ENCODE data around the gene SLC41A1.
A peak's percentile ranks its signal among the peaks of the same experiment; 100 is the strongest.

The SLC41A1 gene

DNA sequence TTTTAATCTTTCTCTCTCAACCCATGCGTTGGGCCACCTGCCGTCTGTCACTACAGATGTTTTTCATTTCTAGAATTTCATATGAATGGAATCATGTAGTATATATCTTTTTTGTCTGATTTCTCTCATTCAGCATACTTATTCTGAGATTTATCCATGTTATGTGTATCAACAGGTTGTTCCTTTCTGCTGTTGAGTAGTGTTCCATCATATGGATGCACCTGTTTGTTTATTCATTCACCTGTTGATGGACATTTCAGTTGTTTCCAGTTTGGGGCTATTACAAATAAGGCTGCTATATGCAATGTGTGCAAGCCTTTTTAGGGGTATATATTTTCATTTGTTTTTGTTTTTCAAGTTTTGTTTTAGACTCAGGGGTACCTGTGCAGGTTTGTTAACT, 9.4 kb upstream of the SLC41A1 start:
- DNase-seq (ENCODE audit: low spot score), result no peak

DNA sequence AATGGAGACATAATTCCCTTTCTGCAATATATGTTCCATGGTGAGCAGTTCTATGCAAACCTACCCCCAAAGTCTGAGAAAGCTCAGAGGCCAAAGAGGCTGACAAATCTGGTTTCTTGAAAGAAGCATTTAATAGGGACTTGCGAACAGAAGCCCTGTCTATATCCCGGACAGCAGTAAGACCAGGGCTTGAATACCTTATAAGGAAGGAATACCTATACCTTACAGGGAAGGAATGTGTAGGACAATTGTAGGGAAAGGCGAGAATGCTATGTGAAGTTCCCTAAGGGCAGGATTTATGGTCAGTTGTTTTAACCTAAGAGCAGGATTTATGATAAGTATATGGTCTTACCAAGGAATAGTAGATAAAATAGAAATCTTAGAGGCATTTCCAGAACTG, 5.0 kb upstream of the SLC41A1 start:
- DNase-seq (ENCODE audit: low spot score), result no peak

DNA sequence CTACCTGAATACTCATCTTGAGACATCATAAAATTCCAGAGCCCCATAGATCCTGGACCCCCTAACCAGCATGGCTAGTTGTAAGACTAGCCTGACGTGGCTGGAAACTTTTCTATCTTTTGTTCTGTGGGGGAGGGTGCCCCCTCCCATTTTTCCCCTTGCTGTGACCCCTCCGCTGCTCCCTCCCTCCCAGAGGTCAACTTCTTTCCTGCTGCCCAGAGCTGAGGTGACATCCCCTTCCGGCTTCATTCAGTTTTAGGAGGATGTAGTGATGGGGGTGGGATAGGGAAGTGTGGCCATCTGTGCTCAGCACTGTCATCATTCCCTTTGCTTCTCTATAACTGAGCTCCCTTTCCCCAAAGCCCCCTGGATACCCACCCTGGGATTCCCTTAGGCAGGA, 4.4 kb upstream of the SLC41A1 start:
- no peak for DNase-seq (ENCODE audit: low spot score)

DNA sequence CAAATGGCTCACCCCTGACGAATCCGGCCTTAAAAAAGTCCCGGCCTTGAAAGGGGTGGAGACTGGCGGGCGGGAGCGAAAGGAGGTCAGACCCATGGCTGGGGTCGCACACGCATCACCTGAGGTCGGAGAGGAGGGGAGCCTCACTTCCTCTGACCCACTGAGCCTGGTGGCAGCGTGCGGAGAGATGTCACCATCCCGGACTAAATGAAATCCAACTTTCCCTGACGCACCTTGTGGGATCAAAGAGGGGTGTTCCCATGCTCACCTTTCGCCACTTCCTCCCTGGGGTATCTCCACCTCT, 709 bp upstream of the SLC41A1 start:
- DNase-seq (ENCODE audit: low spot score), result no peak

DNA sequence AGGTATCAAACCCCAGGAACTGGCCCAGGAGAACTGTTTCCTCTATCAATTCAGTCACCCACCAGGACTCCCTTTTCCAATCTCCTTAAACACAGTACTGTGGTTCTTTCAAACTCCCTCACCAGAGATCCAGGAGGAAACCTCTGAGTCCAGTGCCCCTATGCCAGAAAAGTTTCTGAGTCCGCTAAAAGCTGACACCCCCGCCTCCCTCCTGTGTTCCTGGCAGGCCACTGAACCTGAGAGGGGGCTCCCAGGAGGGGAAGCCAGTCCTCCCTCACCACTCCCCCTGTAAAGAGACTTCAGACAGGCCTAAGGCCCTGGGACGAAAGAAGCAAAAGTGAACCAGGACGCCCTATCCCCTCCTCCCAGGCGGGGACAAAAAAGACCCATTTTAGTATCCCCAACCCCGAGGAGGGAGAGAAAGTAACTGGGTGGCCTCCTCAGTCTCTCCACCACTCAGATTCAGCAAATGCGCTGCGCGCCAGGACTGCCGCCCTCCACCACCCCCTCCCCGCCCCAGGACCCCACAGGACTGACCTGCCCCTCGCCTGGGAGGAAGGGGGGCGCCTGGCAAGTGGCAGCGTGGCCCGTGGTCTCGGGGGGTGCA, 624 bp downstream of the SLC41A1 start:
- peak; percentile 31 for DNase-seq (ENCODE audit: low spot score)

DNA sequence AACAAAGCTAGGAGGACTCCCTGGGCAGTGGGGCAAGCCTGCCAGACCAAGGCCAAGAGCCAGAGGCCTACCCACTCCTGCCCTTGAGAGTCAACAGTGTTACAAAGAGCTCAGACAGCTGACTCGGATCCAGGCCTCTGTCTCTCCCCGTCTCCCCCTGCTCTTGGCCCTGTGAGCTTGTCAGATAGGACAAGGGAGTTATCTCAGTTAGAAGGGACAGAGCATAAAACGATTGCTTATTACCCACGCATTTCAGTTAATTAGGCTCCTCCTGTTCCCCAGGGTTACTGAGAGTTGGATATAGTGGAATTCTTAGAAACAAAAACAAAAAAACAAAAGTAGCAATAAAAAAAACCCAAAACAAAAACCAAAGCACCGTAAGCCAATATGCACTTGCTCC, 1.3 kb downstream of the SLC41A1 start:
- peak; percentile 56 for DNase-seq (ENCODE audit: low spot score)

DNA sequence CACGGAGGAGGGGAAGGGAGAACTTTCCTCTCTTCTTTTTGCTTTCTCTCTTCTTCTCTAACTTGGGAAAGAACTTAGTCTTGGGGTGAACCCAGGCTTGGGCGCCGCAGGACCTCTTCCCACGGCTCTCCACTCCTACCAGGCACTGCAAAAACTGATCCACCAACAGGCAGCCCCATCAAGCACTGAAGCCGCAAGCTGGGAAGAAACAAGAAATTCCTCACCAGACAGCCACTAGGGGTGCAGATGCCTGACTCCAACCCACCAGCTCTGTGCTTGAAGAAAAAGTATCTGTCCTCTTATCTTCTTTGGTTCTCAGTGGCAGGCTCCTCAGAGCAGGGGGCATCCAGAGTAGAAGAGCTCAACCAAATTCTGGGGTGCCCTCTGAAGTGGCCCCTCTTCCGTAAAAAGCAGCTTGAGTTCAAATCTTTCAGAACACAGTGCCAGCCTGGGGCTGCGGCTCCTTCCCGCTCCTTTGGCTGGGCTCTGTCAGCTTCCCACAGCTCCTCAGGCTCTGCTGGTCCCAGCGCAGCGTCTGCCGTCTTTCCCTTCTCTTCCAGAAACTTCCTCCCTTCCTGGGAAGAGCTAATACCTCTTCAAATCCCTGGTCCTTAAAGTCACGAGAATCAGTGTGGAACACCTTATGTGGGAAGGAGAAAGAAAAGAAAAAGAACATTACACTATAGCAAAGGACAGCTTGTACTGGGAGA, 2.4 kb downstream of the SLC41A1 start:
- DNase-seq (ENCODE audit: low spot score), result peak; percentile 69

DNA sequence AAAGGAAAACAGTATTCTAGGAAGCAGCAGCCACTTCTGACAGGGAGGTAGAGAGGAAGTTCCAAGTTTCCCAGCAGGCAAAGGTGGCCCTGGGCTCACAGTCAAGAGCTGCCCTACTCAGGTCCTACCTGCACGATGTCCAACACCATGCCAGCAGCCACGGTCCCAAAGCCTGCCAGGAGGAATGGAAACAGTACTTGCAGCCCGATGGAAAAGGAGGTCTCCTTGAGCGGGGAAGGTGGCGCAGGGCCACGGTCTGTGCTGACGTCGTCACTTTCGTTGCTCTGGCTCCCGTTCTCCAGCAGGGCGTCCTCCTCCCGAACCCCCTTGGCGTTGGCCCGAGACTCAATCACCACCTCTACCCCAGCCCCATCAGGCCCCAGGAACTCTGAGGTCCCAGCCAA, 3.1 kb downstream of the SLC41A1 start:
- DNase-seq (ENCODE audit: low spot score), result peak; percentile 71

DNA sequence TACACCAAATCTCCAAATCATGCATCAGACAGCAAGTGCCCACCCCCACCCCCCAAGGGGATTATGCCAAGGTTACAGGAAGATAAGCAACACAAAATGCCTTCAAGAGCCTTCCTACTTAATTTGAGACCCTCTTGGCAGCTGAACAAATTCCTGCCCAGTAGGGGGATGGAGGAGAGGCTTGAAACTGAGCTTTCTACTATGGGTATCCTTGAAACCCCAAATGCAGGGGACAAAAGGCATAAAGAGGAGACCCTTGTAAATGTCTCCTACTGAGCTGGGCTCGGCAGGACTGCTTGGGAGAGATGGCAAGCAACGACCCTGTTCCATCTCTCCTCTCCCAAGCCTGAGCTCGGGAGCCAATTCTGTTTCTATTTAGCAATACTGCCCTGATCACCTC, 3.5 kb downstream of the SLC41A1 start:
- DNase-seq (ENCODE audit: low spot score), result no peak

DNA sequence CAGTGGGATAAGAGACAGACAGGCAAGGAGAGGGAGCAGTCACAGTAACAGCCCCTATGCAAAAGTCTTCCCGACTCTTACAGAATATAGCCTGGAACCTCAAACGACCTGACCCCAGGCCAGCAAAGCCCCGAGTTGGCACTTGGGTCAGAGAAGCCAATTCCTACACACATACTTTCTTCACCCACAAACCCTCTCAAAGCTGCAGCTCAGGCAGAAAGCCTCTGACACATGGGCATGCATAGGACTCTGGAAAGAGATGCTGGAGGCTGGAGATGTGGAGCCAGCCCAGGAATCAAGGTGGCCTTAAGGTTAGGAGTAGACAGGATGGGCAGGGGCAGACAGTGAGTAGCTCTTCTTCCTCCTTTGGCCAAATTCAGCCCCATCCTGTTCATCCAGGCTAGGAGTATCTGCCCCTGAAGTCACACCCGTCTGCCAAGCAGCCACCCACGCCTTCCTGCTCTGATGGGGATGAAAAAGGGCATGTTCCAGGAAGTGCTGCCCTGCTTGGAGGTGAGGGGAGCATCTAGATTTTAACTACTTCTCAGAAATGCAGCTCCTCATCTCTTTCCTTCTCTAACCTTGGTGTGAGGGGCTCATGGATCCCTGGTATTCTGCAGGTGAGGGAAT, 7.8 kb downstream of the SLC41A1 start:
- DNase-seq (ENCODE audit: low spot score), result no peak

DNA sequence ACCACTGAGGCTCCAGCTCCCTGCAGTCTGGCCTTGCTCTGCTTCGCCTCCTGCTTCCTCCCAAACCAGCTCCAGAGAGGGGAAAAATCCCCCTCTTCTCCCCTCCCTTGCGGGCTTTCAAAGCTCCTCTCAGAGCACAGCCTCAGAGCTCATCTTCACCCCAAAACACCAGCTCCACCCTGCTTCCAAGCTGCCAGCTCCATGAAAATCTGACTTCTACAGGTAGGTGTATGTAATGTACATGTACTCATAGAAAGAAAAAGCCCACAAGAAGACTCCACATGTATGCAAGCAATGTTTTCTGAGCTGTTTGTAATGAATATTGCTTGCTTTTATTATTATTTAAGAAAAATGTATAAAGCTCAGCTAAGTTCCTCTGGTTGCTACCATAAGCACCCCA, 8.4 kb downstream of the SLC41A1 start:
- no peak for DNase-seq (ENCODE audit: low spot score)

DNA sequence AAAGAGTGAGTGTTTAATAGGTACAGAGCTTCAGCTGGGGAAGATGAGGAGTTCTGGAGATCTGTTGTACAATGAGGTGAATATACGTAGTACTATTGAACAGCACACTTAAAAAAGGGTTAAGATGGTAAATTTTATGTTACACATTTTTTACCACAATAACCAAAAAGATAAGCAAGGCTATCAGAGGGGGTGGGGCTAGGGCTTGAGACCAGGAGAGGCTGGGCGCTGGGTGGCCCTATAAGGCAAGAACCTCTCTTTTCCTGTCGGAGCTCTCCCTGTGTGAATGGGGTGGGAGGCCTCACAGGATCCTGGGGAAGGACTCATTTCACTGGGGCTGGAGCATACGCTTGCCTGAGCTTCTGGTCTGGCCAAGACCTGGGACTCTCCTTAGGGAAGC, 9.0 kb downstream of the SLC41A1 start:
- no peak for DNase-seq (ENCODE audit: low spot score)

DNA sequence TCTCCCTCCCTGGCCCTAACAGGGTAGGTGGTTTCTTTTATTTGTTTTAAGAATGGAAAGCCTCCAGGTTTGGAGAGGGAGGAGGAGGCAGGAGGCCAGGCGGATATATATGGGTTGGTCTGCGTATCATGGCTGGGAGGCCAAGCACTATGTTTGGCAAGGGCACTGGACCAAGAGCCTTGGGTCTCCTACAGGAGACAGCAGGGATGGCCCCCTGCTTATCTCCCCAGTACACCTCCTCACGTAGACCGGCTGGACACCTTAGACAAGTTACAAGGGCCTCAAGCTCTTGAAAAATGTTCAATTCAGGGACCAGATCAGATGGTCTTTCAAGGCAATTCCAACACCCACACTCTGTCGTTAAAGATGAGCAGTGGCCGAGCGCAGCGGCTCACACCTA, 10.9 kb downstream of the SLC41A1 start:
- DNase-seq (ENCODE audit: low spot score), result no peak

DNA sequence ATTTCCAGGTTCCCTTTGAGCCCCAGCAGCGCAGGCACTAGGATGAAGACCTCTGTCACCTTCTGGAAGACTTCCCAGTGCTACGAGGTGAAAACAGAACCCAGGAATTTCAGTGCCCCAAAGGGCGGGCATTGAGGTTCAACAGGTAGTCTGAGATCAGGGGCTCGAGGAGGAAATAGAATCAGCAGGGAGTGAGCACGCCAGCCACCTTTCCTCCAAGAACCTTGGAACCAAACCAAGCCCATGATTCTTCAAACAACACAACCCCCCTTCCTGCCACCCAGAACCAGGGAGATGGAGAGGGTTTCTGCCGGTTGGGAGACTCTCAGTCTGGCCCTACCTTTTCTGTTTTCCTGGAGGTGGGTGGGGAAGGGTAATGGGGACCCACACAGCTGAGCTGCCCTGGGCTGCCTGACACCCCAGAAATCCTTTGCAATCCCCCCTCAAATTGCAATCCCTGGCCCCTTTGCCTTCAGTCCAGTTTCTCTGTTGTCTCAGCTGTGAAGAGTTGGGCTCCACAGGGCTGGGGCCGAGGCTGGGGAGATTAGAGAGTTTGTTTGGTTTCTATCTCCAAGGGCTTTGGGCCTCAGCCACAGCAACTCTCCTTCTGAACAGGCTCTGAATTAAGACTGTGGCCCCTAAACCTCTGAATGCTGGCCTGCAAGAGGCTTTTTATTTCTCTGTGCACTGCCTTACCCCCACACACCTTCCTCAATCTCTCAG, 11.9 kb downstream of the SLC41A1 start:
- DNase-seq (ENCODE audit: low spot score), result no peak

DNA sequence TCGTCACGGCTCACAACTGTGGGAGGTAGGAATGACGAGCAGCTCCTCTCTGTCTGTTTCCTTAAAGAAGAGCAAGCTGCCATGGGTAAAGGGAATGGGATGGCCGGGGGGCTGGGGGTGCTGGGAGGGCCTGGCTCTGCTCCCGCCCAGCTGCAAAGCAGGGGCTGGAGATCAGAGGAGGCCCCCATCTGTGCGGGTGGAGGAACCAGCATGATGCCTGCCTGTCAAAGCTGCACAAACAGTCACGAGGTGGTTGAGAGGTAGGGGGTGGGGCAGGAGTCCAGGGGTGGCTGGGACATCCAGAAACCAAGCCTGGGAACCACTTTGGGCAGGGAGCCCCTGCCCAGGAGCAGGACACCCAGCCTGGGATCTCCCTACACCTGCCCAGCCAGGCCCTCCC, 12.6 kb downstream of the SLC41A1 start:
- no peak for DNase-seq (ENCODE audit: low spot score)

DNA sequence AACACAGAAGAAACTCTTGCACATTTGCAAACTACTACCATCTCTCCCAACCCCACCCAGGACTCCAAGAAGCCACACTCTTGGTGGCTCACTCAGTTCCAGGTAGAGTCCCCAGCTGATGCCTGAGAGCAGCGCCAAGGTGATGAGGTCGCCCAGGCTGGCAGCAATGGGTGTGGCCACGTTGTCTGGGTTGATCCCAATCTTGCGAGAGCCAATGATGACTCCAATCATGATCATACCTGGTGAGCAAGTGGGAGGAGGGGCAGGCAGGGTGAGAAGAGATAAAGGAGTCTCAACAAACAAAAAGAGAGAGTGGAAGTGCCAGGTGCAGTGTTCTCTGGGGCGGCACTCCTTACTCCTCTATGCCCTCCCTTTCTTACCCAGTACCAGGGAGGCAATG, 14.4 kb downstream of the SLC41A1 start:
- no peak for DNase-seq (ENCODE audit: low spot score)

DNA sequence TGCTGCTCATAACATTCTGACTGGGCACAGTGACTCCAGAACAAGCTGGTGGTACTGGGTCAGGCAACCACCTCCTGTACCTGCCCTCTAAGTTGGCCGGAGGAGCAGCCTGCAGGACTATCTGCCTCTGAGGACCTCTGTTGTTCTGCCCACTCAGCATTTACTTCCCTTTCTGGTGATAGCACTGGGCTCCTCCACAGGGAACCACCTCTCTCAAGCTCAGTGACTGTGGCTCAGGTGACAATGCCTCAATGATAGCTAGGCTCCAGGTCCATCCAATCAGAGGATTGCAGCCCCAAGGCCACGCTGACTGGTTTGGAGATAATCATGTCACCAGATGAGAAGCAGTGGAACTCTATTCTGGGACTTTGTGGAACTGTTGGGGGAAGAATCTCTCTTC, 15.8 kb downstream of the SLC41A1 start:
- DNase-seq (ENCODE audit: low spot score), result no peak

DNA sequence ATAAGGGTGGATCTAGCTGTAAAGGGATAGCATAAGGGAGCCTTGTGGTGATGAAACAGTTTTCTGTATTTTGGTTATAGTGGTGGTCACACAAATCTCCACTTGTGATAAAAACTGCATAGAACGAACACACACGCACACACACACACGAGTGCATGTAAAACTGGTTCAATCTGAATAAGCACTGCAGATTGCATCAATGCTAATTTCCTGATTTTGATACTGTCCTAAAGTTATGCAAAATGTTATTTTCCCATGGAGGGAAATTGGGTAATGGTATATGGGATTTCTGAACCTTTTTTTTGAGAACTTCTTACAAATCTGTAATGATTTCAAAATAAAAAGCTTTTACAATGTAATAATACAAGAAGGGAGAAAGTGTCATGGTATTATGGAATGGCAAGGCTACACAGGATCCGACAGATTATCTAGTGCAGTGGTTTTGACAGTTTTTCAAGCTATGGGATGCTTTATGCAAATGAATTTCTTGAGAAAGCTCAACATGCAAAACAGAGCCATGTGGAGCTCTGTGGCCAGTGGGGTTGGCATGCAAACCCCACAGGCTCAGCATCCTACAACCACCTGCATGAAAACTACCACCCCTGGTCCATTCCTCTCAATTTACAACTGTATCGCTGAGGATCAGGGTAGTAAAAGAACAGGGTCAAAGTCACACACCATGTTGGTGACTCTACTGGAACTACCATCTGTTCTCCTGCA, 18.8 kb downstream of the SLC41A1 start:
- DNase-seq (ENCODE audit: low spot score), result no peak

DNA sequence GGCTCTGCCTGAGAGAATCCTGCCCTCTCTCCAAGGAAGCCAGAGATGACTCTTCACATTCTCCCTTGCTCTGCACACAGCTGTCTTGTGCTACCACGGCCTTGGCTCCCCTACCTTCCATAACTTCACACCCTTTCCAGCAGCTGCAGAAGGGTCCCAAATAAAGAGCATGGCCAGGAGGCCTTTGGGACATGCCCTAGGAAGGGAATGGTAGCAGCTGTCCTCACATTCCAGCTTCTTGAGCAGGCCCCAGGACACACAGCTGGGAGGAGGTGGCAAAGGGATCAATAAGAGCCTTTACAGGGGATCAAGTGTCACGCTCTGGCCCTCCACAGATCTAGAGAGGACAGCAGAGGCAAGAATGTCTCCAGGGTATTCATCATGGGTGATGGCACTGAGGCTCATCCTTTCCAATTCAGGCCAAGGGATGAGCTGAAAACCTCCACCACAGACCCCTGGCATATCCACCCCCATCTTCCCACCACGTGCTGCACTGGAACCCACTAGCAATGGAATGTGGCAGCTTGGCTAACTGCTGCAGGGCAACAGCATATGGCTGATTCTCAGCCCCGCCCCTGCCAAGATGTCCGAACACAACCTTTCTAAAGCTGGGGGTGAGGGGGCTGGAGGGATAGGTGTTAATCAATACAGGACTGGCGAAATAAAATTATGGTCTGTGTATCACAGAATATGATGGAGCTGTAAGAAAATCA, 19.9 kb downstream of the SLC41A1 start:
- DNase-seq (ENCODE audit: low spot score), result no peak

DNA sequence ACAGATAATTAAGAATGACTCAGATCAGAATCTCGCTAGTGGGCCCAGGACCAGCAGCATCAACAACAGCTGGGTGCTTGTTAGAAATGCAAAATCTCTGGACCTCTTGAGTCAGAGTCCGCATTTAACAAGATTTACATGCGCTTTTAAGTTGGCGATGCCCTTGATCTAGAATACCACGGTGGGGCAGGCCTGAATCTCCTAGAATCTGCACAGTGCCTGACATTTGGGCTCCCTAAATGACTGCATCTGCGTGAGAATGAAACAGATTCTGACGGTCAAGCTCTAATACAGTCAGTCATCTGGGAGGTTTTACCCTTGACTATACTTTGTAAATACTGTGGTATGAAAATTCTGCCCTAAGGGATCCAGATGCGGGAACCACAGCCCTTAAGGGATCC, 20.5 kb downstream of the SLC41A1 start:
- DNase-seq (ENCODE audit: low spot score), result no peak

DNA sequence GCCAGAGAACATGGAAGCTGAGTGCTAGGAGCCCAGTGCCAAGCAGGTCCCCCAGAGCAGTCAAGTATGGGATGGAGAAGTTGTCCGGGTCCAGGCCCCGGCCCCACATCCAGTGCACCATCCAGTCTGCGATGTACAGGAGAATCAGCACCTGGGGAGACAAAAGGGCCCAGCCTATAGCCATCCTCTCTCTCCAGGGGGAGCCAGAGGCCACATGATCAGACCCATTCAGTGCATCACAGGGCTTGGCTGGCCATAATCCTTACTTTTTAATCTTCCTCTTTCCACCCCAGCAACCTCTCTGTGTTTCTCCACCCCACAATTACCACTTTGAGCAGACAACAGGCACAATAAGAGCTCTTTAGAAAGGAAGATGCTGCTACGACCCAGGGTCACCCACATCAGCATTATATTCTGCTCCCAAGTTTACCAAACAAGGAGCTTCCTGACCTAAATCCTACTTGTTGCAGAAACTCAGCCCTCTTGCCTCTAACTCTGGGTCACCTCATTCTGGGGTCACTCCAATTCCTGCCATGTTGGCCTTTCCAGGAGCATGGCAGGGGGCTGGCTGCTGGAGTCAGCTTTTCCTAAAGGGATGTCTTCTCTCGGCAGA, 21.3 kb downstream of the SLC41A1 start:
- peak; percentile 68 for DNase-seq (ENCODE audit: low spot score)
